Transverse colon (tissue), 4 donors: ENCODE results near the gene PBXIP1. TPM values are rescaled to one million over a fixed set of nuclear protein-coding genes. Genes with fewer than 3 reads are reported as not detected.

ENCODE experiments used
- DNase-seq: peaks from one replicate; pipeline ENCODE4 v3.0.0-alpha.2; 2019
- H3K27ac ChIP-seq, 4 donors: fragments of 200-600 bp; sonication (generic); 2 replicates each; pipeline ENCODE4 v1.5.1; 2016 to 2018; ENCODE audit warnings: inconsistent platforms in 4 of 4
- H3K27me3 ChIP-seq: fragments of 200-600 bp; sonication (generic); 2 replicates; pipeline ENCODE4 v1.5.1; 2017; ENCODE audit warnings: inconsistent platforms
- H3K36me3 ChIP-seq, 4 donors: fragments of 200-600 bp; sonication (generic); 2 replicates each; pipeline ENCODE4 v1.5.1; 2017 to 2019; ENCODE audit warnings: inconsistent platforms in 4 of 4
- H3K4me1 ChIP-seq, 4 donors: fragments of 200-600 bp; sonication (generic); 2 replicates each; pipeline ENCODE4 v1.5.1; 2017 to 2020; ENCODE audit warnings: inconsistent platforms in 4 of 4
- H3K4me3 ChIP-seq, 4 donors: fragments of 200-600 bp; sonication (generic); 1 replicate in 1 of 4; 2 replicates in 3 of 4; pipeline versions ENCODE4 v1.5.1 to v1.6.1; 2017 to 2019; ENCODE audit warnings: inconsistent platforms in 4 of 4
- H3K9me3 ChIP-seq, 2 donors: fragments of 200-600 bp; sonication (generic); 2 replicates each; pipeline ENCODE4 v1.5.1; 2017 to 2019; ENCODE audit warnings: inconsistent platforms in 2 of 2
- CTCF ChIP-seq, 5 experiments: fragments of 200-600 bp in 3 of 5; fragments of 450-650 bp in 2 of 5; sonication (generic) in 3 of 5; IDR thresholded peaks; 1 replicate in 2 of 5; 2 replicates in 3 of 5; pipeline ENCODE4 v1.5.1; 2016 to 2017; ENCODE audit warnings: antibody characterized with exemption in 5 of 5, inconsistent platforms in 3 of 5, mild to moderate bottlenecking in 2 of 5, moderate library complexity in 1 of 5
- EP300 ChIP-seq: sonication (generic); formaldehyde crosslinking; IDR thresholded peaks from one replicate; pipeline ENCODE4 v1.6.1; 2017; ENCODE audit warnings: antibody characterized with exemption, low read depth
- POLR2A ChIP-seq: fragments of 450-650 bp; IDR thresholded peaks from one replicate; pipeline ENCODE4 v1.6.1; 2016; ENCODE audit warnings: antibody characterized with exemption, mild to moderate bottlenecking, moderate library complexity
- POLR2AphosphoS5 ChIP-seq, 3 donors: sonication (generic); formaldehyde crosslinking; IDR thresholded peaks; one replicate each; pipeline ENCODE4 v1.6.1; 2016; ENCODE audit warnings: antibody characterized with exemption in 3 of 3
- WGBS, 2 donors: methylation state at CpG; one replicate each; pipeline ENCODE4 v1.1.5; 2018; ENCODE audit warnings: low coverage in 1 of 2; 5-methylcytosine and 5-hydroxymethylcytosine counted together
- in situ Hi-C, 4 donors: fragments of 200-750 bp; cut with MboI; loops; one replicate each; pipeline versions ENCODE4 v1.15.0 to v1.15.1; 2017; ENCODE audit warnings: low sequenced_read_pairs in 3 of 4, low pct_ligation_motif_present in 1 of 4, low pct_unique_long_range_greater_than_20kb in 1 of 4
- intact Hi-C: fragments of 100-400 bp; cut with DNase I; formaldehyde crosslinking; loops from one replicate; pipeline ENCODE4 v1.15.1; 2023; ENCODE audit warnings: low total_unique reads
- total RNA-seq, 4 donors: library from RNA; depleted of rRNA; stranded (reverse); fragments of >200 nt; gene quantifications; one replicate each; pipeline ENCODE4 v1.1.0, GENCODE V29; 2016

PBXIP1 gene
- total RNA-seq, 4 donors from 2014 or later, result 54.1 to 94.1 (median 83.6) TPM

- in situ Hi-C loops, result loop anchor here in 3 of 4 donors (25.0 kb wide), 1 partner anchor 106 kb away; the partner anchor contains the start of genes ADAM15 (in 3 of the 3) and EFNA4 (in 3 of the 3)
- TF ChIP-seq CTCF (IDR thresholded peaks at IDR 0.05) (no peak), POLR2A (no peak), POLR2AphosphoS5 (IDR thresholded peaks at IDR 0.05) (no peak), EP300 (no peak)
- Histone ChIP-seq H3K4me1 (peaks cover 24 to 68% (median 49%) of the 10 kb centered on the region in 4 donors), H3K36me3 (peaks cover 0 to 7% (median 0%) of the 10 kb centered on the region in 4 donors), H3K9me3 (no peaks in the 10 kb centered on the region), H3K4me3 (peak overlapping the region; percentile 5 to 71 (median 52)), H3K27ac (peak overlapping the region; percentile 84 to 94 (median 92)), H3K27me3 (no peaks in the 10 kb centered on the region)
- intact Hi-C loops, result no loop called here
- DNase-seq, result no peak
- 9% methylated on average over 6 of the region's 6 CpGs; no CpG with 5 or more reads in 1 of the 2 donors for WGBS, 2 donors
These were observed 644 bp upstream of the PBXIP1 start for GRCh38 chr1:154956544-154956941.

- in situ Hi-C loops (loop anchor here in 3 of 4 donors (25.0 kb wide), 1 partner anchor 107 kb away; the partner anchor contains the start of genes ADAM15 (in 3 of the 3) and EFNA4 (in 3 of the 3)), intact Hi-C loops (no loop called here)
- Histone ChIP-seq H3K9me3 (no peaks in the 10 kb centered on the region), H3K4me1 (peaks cover 24 to 60% (median 42%) of the 10 kb centered on the region in 4 donors), H3K4me3 (peak overlapping the region; percentile 38 to 71 (median 65)), H3K27ac (peak overlapping the region; percentile 84 to 94 (median 92)), H3K27me3 (no peaks in the 10 kb centered on the region), H3K36me3 (peaks cover 0 to 11% (median 0%) of the 10 kb centered on the region in 4 donors)
- DNase-seq, result peak; percentile 82
- no peak for TF ChIP-seq POLR2A
- TF ChIP-seq EP300, result no peak
- TF ChIP-seq POLR2AphosphoS5 (IDR thresholded peaks at IDR 0.05), result peak in 1 of 3 donors; percentile 37
- 0 to 6% methylated on average over 1 to 4 of the region's 4 CpGs for WGBS, 2 donors
These were observed 721 bp downstream of the PBXIP1 start for GRCh38 chr1:154955039-154955717.

- DNase-seq, result no peak
- Histone ChIP-seq H3K9me3 (no peaks in the 10 kb centered on the region), H3K36me3 (peaks cover 0 to 11% (median 0%) of the 10 kb centered on the region in 4 donors), H3K27ac (peak overlapping the region; percentile 84 to 94 (median 92)), H3K4me3 (peak overlapping the region in 2 of 4 donors; percentile 65 to 71), H3K4me1 (peaks cover 24 to 55% (median 41%) of the 10 kb centered on the region in 4 donors), H3K27me3 (no peaks in the 10 kb centered on the region)
- no peak for TF ChIP-seq CTCF (IDR thresholded peaks at IDR 0.05)
- TF ChIP-seq EP300, result no peak
- no peak for TF ChIP-seq POLR2A
- no peak for TF ChIP-seq POLR2AphosphoS5 (IDR thresholded peaks at IDR 0.05)
- intact Hi-C loops (no loop called here), in situ Hi-C loops (loop anchor here in 3 of 4 donors (25.0 kb wide), 1 partner anchor 108 kb away; the partner anchor contains the start of genes ADAM15 (in 3 of the 3) and EFNA4 (in 3 of the 3))
- 73 to 78% methylated on average over 2 to 3 of the region's 3 CpGs for WGBS, 2 donors
These were observed 1.4 kb downstream of the PBXIP1 start for GRCh38 chr1:154954541-154954940.

GRCh38 chr1:154953611-154954038 lies 2.3 kb downstream of the PBXIP1 start:
- Histone ChIP-seq H3K4me1 (peaks cover 24 to 54% (median 39%) of the 10 kb centered on the region in 4 donors), H3K4me3 (peak overlapping the region in 1 of 4 donors; percentile 22), H3K27ac (peak overlapping the region in 2 of 4 donors; percentile 92 to 94), H3K36me3 (peaks cover 0 to 6% (median 0%) of the 10 kb centered on the region in 4 donors), H3K27me3 (no peaks in the 10 kb centered on the region), H3K9me3 (no peaks in the 10 kb centered on the region)
- DNase-seq, result no peak
- intact Hi-C loops (no loop called here), in situ Hi-C loops (loop anchor here in 3 of 4 donors (25.0 kb wide), 1 partner anchor 109 kb away; the partner anchor contains the start of genes ADAM15 (in 3 of the 3) and EFNA4 (in 3 of the 3))
- TF ChIP-seq EP300, result no peak
- WGBS, 2 donors, result 82% methylated on average over 2 of the region's 2 CpGs; no CpG with 5 or more reads in 1 of the 2 donors

- Histone ChIP-seq H3K4me3 (no peak overlapping the region), H3K27me3 (no peaks in the 10 kb centered on the region), H3K4me1 (peaks cover 24 to 54% (median 39%) of the 10 kb centered on the region in 4 donors), H3K27ac (peak overlapping the region in 3 of 4 donors; percentile 13 to 94 (median 19)), H3K36me3 (peaks cover 0 to 6% (median 3%) of the 10 kb centered on the region in 4 donors), H3K9me3 (no peaks in the 10 kb centered on the region)
- TF ChIP-seq EP300, result no peak
- no peak for TF ChIP-seq POLR2A
- TF ChIP-seq CTCF (IDR thresholded peaks at IDR 0.05), result no peak
- no peak for TF ChIP-seq POLR2AphosphoS5 (IDR thresholded peaks at IDR 0.05)
- intact Hi-C loops (no loop called here), in situ Hi-C loops (loop anchor here in 3 of 4 donors (25.0 kb wide), 1 partner anchor 110 kb away; the partner anchor contains the start of genes ADAM15 (in 3 of the 3) and EFNA4 (in 3 of the 3))
- no peak for DNase-seq
- 73 to 87% methylated on average over 4 to 6 of the region's 6 CpGs for WGBS, 2 donors
These were observed 3.2 kb downstream of the PBXIP1 start for GRCh38 chr1:154952664-154953063.
